Measurements from ENCODE around the gene GMDS.

DNA sequence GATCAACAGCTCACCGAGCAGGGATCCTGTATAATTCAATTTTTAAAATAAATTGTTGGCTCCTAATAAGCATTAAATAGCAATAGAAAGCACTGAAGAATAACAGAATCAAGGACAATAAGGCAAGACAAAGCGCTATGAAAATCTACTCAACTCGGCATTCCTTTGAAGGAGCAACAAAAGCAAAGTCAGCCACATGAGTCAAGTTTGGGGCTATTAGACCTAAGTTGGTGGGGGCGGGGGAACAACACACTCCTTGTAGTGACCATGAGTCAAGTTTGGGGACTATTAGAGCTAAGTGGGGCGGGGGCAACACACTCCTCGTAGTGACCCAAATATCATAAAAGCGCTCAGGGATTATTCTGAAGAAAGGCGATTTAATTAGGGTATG lies 515.7 kb downstream of the GMDS start:
- TF ChIP-seq, protein P1, sequence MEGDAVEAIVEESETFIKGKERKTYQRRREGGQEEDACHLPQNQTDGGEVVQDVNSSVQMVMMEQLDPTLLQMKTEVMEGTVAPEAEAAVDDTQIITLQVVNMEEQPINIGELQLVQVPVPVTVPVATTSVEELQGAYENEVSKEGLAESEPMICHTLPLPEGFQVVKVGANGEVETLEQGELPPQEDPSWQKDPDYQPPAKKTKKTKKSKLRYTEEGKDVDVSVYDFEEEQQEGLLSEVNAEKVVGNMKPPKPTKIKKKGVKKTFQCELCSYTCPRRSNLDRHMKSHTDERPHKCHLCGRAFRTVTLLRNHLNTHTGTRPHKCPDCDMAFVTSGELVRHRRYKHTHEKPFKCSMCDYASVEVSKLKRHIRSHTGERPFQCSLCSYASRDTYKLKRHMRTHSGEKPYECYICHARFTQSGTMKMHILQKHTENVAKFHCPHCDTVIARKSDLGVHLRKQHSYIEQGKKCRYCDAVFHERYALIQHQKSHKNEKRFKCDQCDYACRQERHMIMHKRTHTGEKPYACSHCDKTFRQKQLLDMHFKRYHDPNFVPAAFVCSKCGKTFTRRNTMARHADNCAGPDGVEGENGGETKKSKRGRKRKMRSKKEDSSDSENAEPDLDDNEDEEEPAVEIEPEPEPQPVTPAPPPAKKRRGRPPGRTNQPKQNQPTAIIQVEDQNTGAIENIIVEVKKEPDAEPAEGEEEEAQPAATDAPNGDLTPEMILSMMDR (IDR thresholded peaks at IDR 0.05): no peak
- TF ChIP-seq POLR2A (IDR thresholded peaks at IDR 0.05): no peak
